Measurements from ENCODE around the gene CDC27.
"Not testable (repeated sequence)": the region's sequence is repeated elsewhere in the genome, so short reads cannot be mapped to it uniquely, and the experiment has no call there.

Gene CDC27

GRCh38 chr17:47179141-47179540 lies 10.0 kb downstream of the CDC27 start:
- Histone ChIP-seq H3K36me3 (ENCODE audit: control insufficient read depth in 1 of 2, insufficient read depth in 2 of 2, low read depth in 1 of 2, low read length in 2 of 2) (peaks cover 18 to 78% of the 10 kb centered on the region in 2 experiments), H3K27ac (ENCODE audit: low read length, poor library complexity, severe bottlenecking) (no peak overlapping the region), H3K23ac (ENCODE audit: low read length in 2 of 2) (no peak overlapping the region), H4K91ac (ENCODE audit: low read length) (no peak overlapping the region), H3K9me3 (ENCODE audit: control insufficient read depth, low read length) (no peaks in the 10 kb centered on the region), H3K18ac (ENCODE audit: low read depth in 1 of 2, low read length in 2 of 2) (no peak overlapping the region), H3K27me3 (ENCODE audit: control insufficient read depth in 1 of 2, insufficient read depth in 1 of 2, low read length in 2 of 2) (no peaks in the 10 kb centered on the region), H2BK12ac (ENCODE audit: low read length in 2 of 2) (no peak overlapping the region), H3K4me2 (ENCODE audit: low read length, poor library complexity, severe bottlenecking) (no peak overlapping the region), H3K4me1 (ENCODE audit: control insufficient read depth, insufficient read depth, low read depth, low read length) (no peaks in the 10 kb centered on the region), H3K4me3 (ENCODE audit: insufficient read depth in 1 of 2, low read depth in 1 of 2, low read length in 2 of 2) (no peak overlapping the region), H4K8ac (ENCODE audit: low read length) (no peak overlapping the region), H2BK15ac (ENCODE audit: low read depth, poor library complexity, severe bottlenecking) (no peak overlapping the region), H3K9ac (ENCODE audit: low read length) (no peak overlapping the region), H2AFZ (ENCODE audit: low read depth, low read length) (no peak overlapping the region), H3K4ac (ENCODE audit: low read depth in 1 of 2, low read length in 2 of 2) (no peak overlapping the region), H2BK120ac (ENCODE audit: low read depth, low read length) (no peak overlapping the region), H3K79me1 (replicated peaks; ENCODE audit: low read length, poor library complexity, severe bottlenecking) (peaks cover 2% of the 10 kb centered on the region), H3K14ac (ENCODE audit: low read length in 2 of 2) (no peak overlapping the region), H2AK5ac (ENCODE audit: low read length, severe bottlenecking) (no peak overlapping the region), H2BK5ac (ENCODE audit: low read depth, low read length, poor library complexity, severe bottlenecking) (no peak overlapping the region)
- WGBS = 93% methylated on average over 2 of the region's 3 CpGs
- no peak for DNase-seq

GRCh38 chr17:47177261-47177660 lies 11.8 kb downstream of the CDC27 start:
- H3K4me3 ChIP-seq (ENCODE audit: insufficient read depth in 1 of 2, low read depth in 1 of 2, low read length in 2 of 2) = no peak overlapping the region
- no peak overlapping the region for H3K14ac ChIP-seq (ENCODE audit: low read length in 2 of 2)
- WGBS = over 99% methylated on average over 6 of the region's 7 CpGs
- peaks cover 21 to 86% of the 10 kb centered on the region in 2 experiments for H3K36me3 ChIP-seq (ENCODE audit: control insufficient read depth in 1 of 2, insufficient read depth in 2 of 2, low read depth in 1 of 2, low read length in 2 of 2)
- no peak overlapping the region for H3K18ac ChIP-seq (ENCODE audit: low read depth in 1 of 2, low read length in 2 of 2)
- H3K9ac ChIP-seq (ENCODE audit: low read length) = no peak overlapping the region
- H3K4ac ChIP-seq (ENCODE audit: low read depth in 1 of 2, low read length in 2 of 2) = no peak overlapping the region
- no peaks in the 10 kb centered on the region for H3K4me1 ChIP-seq (ENCODE audit: control insufficient read depth, insufficient read depth, low read depth, low read length)
- H4K91ac ChIP-seq (ENCODE audit: low read length) = no peak overlapping the region
- H2BK120ac ChIP-seq (ENCODE audit: low read depth, low read length) = no peak overlapping the region
- no peaks in the 10 kb centered on the region for H3K27me3 ChIP-seq (ENCODE audit: control insufficient read depth in 1 of 2, insufficient read depth in 1 of 2, low read length in 2 of 2)
- H3K23ac ChIP-seq (ENCODE audit: low read length in 2 of 2) = no peak overlapping the region
- H3K79me1 ChIP-seq (replicated peaks; ENCODE audit: low read length, poor library complexity, severe bottlenecking) = peaks cover 2% of the 10 kb centered on the region
- H4K8ac ChIP-seq (ENCODE audit: low read length) = no peak overlapping the region
- no peak overlapping the region for H2AK5ac ChIP-seq (ENCODE audit: low read length, severe bottlenecking)
- H2AFZ ChIP-seq (ENCODE audit: low read depth, low read length) = no peak overlapping the region
- no peak overlapping the region for H2BK12ac ChIP-seq (ENCODE audit: low read length in 2 of 2)
- DNase-seq = no peak
- no peak overlapping the region for H2BK5ac ChIP-seq (ENCODE audit: low read depth, low read length, poor library complexity, severe bottlenecking)
- H2BK15ac ChIP-seq (ENCODE audit: low read depth, poor library complexity, severe bottlenecking) = no peak overlapping the region
- H3K4me2 ChIP-seq (ENCODE audit: low read length, poor library complexity, severe bottlenecking) = no peak overlapping the region
- no peaks in the 10 kb centered on the region for H3K9me3 ChIP-seq (ENCODE audit: control insufficient read depth, low read length)
- no peak overlapping the region for H3K27ac ChIP-seq (ENCODE audit: low read length, poor library complexity, severe bottlenecking)

GRCh38 chr17:47176389-47176826 lies 12.7 kb downstream of the CDC27 start:
- Histone ChIP-seq H2BK12ac (ENCODE audit: low read length in 2 of 2) (no peak overlapping the region), H3K4me2 (ENCODE audit: low read length, poor library complexity, severe bottlenecking) (no peak overlapping the region), H3K9me3 (ENCODE audit: control insufficient read depth, low read length) (no peaks in the 10 kb centered on the region), H2AFZ (ENCODE audit: low read depth, low read length) (no peak overlapping the region), H2BK120ac (ENCODE audit: low read depth, low read length) (no peak overlapping the region), H3K27ac (ENCODE audit: low read length, poor library complexity, severe bottlenecking) (no peak overlapping the region), H3K14ac (ENCODE audit: low read length in 2 of 2) (no peak overlapping the region), H3K18ac (ENCODE audit: low read depth in 1 of 2, low read length in 2 of 2) (no peak overlapping the region), H4K8ac (ENCODE audit: low read length) (no peak overlapping the region), H2BK15ac (ENCODE audit: low read depth, poor library complexity, severe bottlenecking) (no peak overlapping the region), H3K9ac (ENCODE audit: low read length) (no peak overlapping the region), H3K4ac (ENCODE audit: low read depth in 1 of 2, low read length in 2 of 2) (no peak overlapping the region), H3K36me3 (ENCODE audit: control insufficient read depth in 1 of 2, insufficient read depth in 2 of 2, low read depth in 1 of 2, low read length in 2 of 2) (peaks cover 21 to 92% of the 10 kb centered on the region in 2 experiments), H3K23ac (ENCODE audit: low read length in 2 of 2) (no peak overlapping the region), H3K79me1 (replicated peaks; ENCODE audit: low read length, poor library complexity, severe bottlenecking) (peaks cover 2% of the 10 kb centered on the region), H4K91ac (ENCODE audit: low read length) (no peak overlapping the region), H2AK5ac (ENCODE audit: low read length, severe bottlenecking) (no peak overlapping the region), H3K4me3 (ENCODE audit: insufficient read depth in 1 of 2, low read depth in 1 of 2, low read length in 2 of 2) (no peak overlapping the region), H2BK5ac (ENCODE audit: low read depth, low read length, poor library complexity, severe bottlenecking) (no peak overlapping the region), H3K4me1 (ENCODE audit: control insufficient read depth, insufficient read depth, low read depth, low read length) (no peaks in the 10 kb centered on the region), H3K27me3 (ENCODE audit: control insufficient read depth in 1 of 2, insufficient read depth in 1 of 2, low read length in 2 of 2) (no peaks in the 10 kb centered on the region)
- DNase-seq = no peak
- WGBS = 88% methylated on average over 2 of the region's 2 CpGs

- peaks cover 21 to 92% of the 10 kb centered on the region in 2 experiments for H3K36me3 ChIP-seq (ENCODE audit: control insufficient read depth in 1 of 2, insufficient read depth in 2 of 2, low read depth in 1 of 2, low read length in 2 of 2)
- H2BK120ac ChIP-seq (ENCODE audit: low read depth, low read length); H2BK12ac ChIP-seq (ENCODE audit: low read length in 2 of 2); H4K8ac ChIP-seq (ENCODE audit: low read length); H3K4me1 ChIP-seq (ENCODE audit: control insufficient read depth, insufficient read depth, low read depth, low read length); H3K79me1 ChIP-seq (replicated peaks; ENCODE audit: low read length, poor library complexity, severe bottlenecking); H3K23ac ChIP-seq (ENCODE audit: low read length in 2 of 2); H2AK5ac ChIP-seq (ENCODE audit: low read length, severe bottlenecking); H3K9ac ChIP-seq (ENCODE audit: low read length); H2BK15ac ChIP-seq (ENCODE audit: low read depth, poor library complexity, severe bottlenecking); H3K27ac ChIP-seq (ENCODE audit: low read length, poor library complexity, severe bottlenecking); H3K14ac ChIP-seq (ENCODE audit: low read length in 2 of 2); H2AFZ ChIP-seq (ENCODE audit: low read depth, low read length); H3K27me3 ChIP-seq (ENCODE audit: control insufficient read depth in 1 of 2, insufficient read depth in 1 of 2, low read length in 2 of 2); H3K18ac ChIP-seq (ENCODE audit: low read depth in 1 of 2, low read length in 2 of 2); H3K4me3 ChIP-seq (ENCODE audit: insufficient read depth in 1 of 2, low read depth in 1 of 2, low read length in 2 of 2); H4K91ac ChIP-seq (ENCODE audit: low read length); H2BK5ac ChIP-seq (ENCODE audit: low read depth, low read length, poor library complexity, severe bottlenecking); H3K4ac ChIP-seq (ENCODE audit: low read depth in 1 of 2, low read length in 2 of 2); H3K9me3 ChIP-seq (ENCODE audit: control insufficient read depth, low read length); H3K4me2 ChIP-seq (ENCODE audit: low read length, poor library complexity, severe bottlenecking); DNase-seq: not testable (repeated sequence)
- 98% methylated on average over 8 of the region's 8 CpGs for WGBS
These were observed 14.3 kb downstream of the CDC27 start for GRCh38 chr17:47174823-47175222.
